ENCODE data around the gene DCAF7. TPM values are rescaled to one million over a fixed set of nuclear protein-coding genes. Genes with fewer than 3 reads are reported as not detected.

DCAF7 gene
- total and polyA plus RNA-seq, 2 donors from 2014 or later = 19.9 to 81.0 TPM

DNA sequence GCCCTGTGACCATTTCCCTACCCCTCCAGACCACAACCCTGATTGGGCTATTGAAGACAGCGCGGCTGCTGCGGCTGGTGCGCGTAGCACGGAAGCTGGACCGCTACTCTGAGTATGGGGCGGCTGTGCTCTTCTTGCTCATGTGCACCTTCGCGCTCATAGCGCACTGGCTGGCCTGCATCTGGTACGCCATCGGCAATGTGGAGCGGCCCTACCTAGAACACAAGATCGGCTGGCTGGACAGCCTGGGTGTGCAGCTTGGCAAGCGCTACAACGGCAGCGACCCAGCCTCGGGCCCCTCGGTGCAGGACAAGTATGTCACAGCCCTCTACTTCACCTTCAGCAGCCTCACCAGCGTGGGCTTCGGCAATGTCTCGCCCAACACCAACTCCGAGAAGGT lies 14.6 kb upstream of the DCAF7 start:
- Histone ChIP-seq H3K9me3 (ENCODE audit: control insufficient read depth in 2 of 3, insufficient read depth in 1 of 3, low read length in 3 of 3) (no peaks in the 10 kb centered on the region), H3K27ac (ENCODE audit: low read depth in 2 of 2, low read length in 2 of 2) (no peak overlapping the region), H3K27me3 (ENCODE audit: control insufficient read depth, insufficient read depth, low read length) (peaks cover 6% of the 10 kb centered on the region), H3K4me3 (ENCODE audit: low read length in 3 of 3) (no peak overlapping the region), H3K36me3 (ENCODE audit: control insufficient read depth in 2 of 3, insufficient read depth in 3 of 3, low read length in 3 of 3) (no peaks in the 10 kb centered on the region), H3K9ac (ENCODE audit: low read length in 3 of 3) (no peak overlapping the region), H3K4me1 (ENCODE audit: control insufficient read depth in 2 of 3, insufficient read depth in 2 of 3, low read depth in 1 of 3, low read length in 3 of 3) (peaks cover 0 to 3% (median 0%) of the 10 kb centered on the region in 3 donors)
- no peak for TF ChIP-seq CTCF (IDR thresholded peaks at IDR 0.05; ENCODE audit: borderline replicate concordance, extremely low read depth, insufficient read depth)
- FAIRE-seq (no peak), DNase-seq (peak in 1 of 5 donors; percentile 53)
- intact Hi-C loops (cut with DNase I) = no loop called here

GRCh38 chr17:63537001-63537400 lies 13.3 kb upstream of the DCAF7 start:
- H3K9ac ChIP-seq (ENCODE audit: low read length in 3 of 3) = no peak overlapping the region
- H3K27ac ChIP-seq (ENCODE audit: low read depth in 2 of 2, low read length in 2 of 2) = no peak overlapping the region
- no peak for TF ChIP-seq CTCF (IDR thresholded peaks at IDR 0.05; ENCODE audit: borderline replicate concordance, extremely low read depth, insufficient read depth)
- intact Hi-C loops (cut with DNase I) = no loop called here
- H3K27me3 ChIP-seq (ENCODE audit: control insufficient read depth, insufficient read depth, low read length) = peaks cover 6% of the 10 kb centered on the region
- FAIRE-seq (no peak), DNase-seq (peak in 1 of 5 donors; percentile 11)
- H3K4me1 ChIP-seq (ENCODE audit: control insufficient read depth in 2 of 3, insufficient read depth in 2 of 3, low read depth in 1 of 3, low read length in 3 of 3) = peaks cover 0 to 3% (median 0%) of the 10 kb centered on the region in 3 donors
- H3K4me3 ChIP-seq (ENCODE audit: low read length in 3 of 3) = no peak overlapping the region
- no peaks in the 10 kb centered on the region for H3K36me3 ChIP-seq (ENCODE audit: control insufficient read depth in 2 of 3, insufficient read depth in 3 of 3, low read length in 3 of 3)
- H3K9me3 ChIP-seq (ENCODE audit: control insufficient read depth in 2 of 3, insufficient read depth in 1 of 3, low read length in 3 of 3) = no peaks in the 10 kb centered on the region

DNA sequence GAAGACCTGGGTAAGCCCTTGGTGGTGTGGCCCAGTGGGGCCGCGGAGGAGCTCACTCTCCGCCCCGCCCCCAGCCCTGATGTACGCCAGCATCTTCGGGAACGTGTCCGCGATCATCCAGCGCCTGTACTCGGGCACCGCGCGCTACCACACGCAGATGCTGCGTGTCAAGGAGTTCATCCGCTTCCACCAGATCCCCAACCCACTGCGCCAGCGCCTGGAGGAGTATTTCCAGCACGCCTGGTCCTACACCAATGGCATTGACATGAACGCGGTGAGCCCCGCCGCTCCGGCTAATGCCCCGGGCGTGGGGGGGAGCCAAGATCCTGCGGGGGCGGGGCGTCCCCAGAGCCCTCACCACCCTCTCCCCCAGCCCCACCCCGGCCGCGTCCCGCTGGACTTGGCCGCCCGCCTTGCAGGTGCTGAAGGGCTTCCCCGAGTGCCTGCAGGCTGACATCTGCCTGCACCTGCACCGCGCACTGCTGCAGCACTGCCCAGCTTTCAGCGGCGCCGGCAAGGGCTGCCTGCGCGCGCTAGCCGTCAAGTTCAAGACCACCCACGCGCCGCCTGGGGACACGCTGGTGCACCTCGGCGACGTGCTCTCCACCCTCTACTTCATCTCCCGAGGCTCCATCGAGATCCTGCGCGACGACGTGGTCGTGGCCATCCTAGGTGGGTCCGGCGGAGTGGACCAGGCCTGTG lies 12.1 kb upstream of the DCAF7 start:
- peak in 4 of 5 donors; percentile 50 to 72 (median 62) for DNase-seq
- H3K9ac ChIP-seq (ENCODE audit: low read length in 3 of 3) = no peak overlapping the region
- no peak for TF ChIP-seq CTCF (IDR thresholded peaks at IDR 0.05; ENCODE audit: borderline replicate concordance, extremely low read depth, insufficient read depth)
- no peaks in the 10 kb centered on the region for H3K36me3 ChIP-seq (ENCODE audit: control insufficient read depth in 2 of 3, insufficient read depth in 3 of 3, low read length in 3 of 3)
- no peak for FAIRE-seq
- no peak overlapping the region for H3K27ac ChIP-seq (ENCODE audit: low read depth in 2 of 2, low read length in 2 of 2)
- peaks cover 0 to 3% (median 0%) of the 10 kb centered on the region in 3 donors for H3K4me1 ChIP-seq (ENCODE audit: control insufficient read depth in 2 of 3, insufficient read depth in 2 of 3, low read depth in 1 of 3, low read length in 3 of 3)
- peaks cover 6% of the 10 kb centered on the region for H3K27me3 ChIP-seq (ENCODE audit: control insufficient read depth, insufficient read depth, low read length)
- intact Hi-C loops (cut with DNase I) = no loop called here
- H3K9me3 ChIP-seq (ENCODE audit: control insufficient read depth in 2 of 3, insufficient read depth in 1 of 3, low read length in 3 of 3) = no peaks in the 10 kb centered on the region
- H3K4me3 ChIP-seq (ENCODE audit: low read length in 3 of 3) = no peak overlapping the region

Data from kidney (tissue), 14 donors.